ENCODE results near the gene SLC35B2. TPM values are rescaled to one million over a fixed set of nuclear protein-coding genes. Genes with fewer than 3 reads are reported as not detected.

SLC35B2 gene
- total RNA-seq, 1 experiment from 2014 or later, result 44.6 TPM

- H3K4me1 ChIP-seq, result peaks cover 18% of the 10 kb centered on the region
- H3K9me3 Mint-ChIP-seq (ENCODE audit: unreplicated experiment), result no peaks in the 10 kb centered on the region
- TF ChIP-seq CTCF (IDR thresholded peaks at IDR 0.05; ENCODE audit: insufficient read depth in 1 of 2, low read depth in 1 of 2, low read length in 1 of 2, severe bottlenecking in 1 of 2, unreplicated experiment in 1 of 2), result peak; percentile 59 to 75
- peaks cover 100% of the 10 kb centered on the region for H3K36me3 Mint-ChIP-seq (ENCODE audit: insufficient read depth, unreplicated experiment)
- H3K27ac Mint-ChIP-seq (ENCODE audit: unreplicated experiment), result no peak overlapping the region
- no peaks in the 10 kb centered on the region for H3K27me3 ChIP-seq (replicated peaks; ENCODE audit: control insufficient read depth, insufficient read depth, low read length)
- POLR2A ChIA-PET, result interaction anchor here (0.5 kb wide), 1 partner anchor 30 kb away, joined by 5 read pairs; no protein-coding TSS in a partner anchor
- TSS peak; percentile 3 for BruUV-seq (replicated peaks)
- no peak overlapping the region for H3K4me3 Mint-ChIP-seq (ENCODE audit: unreplicated experiment)
- peaks cover 35% of the 10 kb centered on the region for H3K4me1 Mint-ChIP-seq (ENCODE audit: low read depth, unreplicated experiment)
- no peak overlapping the region for H3K4me3 ChIP-seq (ENCODE audit: low read depth, low read length)
- H3K36me3 ChIP-seq (ENCODE audit: control insufficient read depth, insufficient read depth, low read length), result peaks cover 14% of the 10 kb centered on the region
- H3K27me3 Mint-ChIP-seq (ENCODE audit: insufficient read depth, unreplicated experiment), result no peaks in the 10 kb centered on the region
- CTCF ChIA-PET, result interaction anchor here (1.5 to 1.9 kb wide), 2 partner anchors 29 to 81 kb away, joined by 3 to 6 read pairs; partner anchors contain the start of gene SLC29A1
- no peaks in the 10 kb centered on the region for H3K9me3 ChIP-seq
- DNase-seq, result peak; percentile 80 to 84
- intact Hi-C loops (cut with micrococcal nuclease; ENCODE audit: unreplicated experiment), result no loop called here
These were observed 3.8 kb downstream of the SLC35B2 start for GRCh38 chr6:44253307-44254101.

DNA sequence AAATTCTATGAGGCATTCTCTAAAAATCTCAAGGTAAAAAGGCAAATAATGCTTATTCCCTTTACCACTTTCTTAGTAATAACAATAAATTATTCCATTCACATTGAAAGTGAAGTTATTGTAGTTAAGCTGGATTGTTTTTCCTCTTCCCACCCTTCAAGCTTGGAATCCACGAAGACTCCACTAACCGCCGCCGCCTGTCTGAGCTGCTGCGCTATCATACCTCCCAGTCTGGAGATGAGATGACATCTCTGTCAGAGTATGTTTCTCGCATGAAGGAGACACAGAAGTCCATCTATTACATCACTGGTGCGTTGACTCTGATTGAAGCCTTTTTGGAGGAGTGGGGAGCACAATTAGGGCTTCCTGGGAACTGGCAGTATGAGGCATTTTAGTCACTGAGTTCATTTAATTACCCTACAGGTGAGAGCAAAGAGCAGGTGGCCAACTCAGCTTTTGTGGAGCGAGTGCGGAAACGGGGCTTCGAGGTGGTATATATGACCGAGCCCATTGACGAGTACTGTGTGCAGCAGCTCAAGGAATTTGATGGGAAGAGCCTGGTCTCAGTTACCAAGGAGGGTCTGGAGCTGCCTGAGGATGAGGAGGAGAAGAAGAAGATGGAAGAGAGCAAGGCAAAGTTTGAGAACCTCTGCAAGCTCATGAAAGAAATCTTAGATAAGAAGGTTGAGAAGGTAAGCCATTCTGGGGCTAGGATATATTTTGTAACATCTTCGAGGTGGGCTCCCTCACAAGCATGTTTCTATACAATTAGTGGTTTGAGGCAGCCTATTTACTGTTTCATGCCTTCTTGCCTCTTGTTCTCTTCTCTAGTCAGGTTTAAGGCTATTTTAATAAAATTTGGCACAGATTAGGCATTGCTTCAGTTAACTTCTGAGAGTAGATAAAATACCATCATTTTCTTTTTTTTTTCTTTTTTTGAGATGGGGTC lies 5.5 kb downstream of the SLC35B2 start:
- Histone ChIP-seq H3K9me3 (no peaks in the 10 kb centered on the region), H3K27me3 (replicated peaks; ENCODE audit: control insufficient read depth, insufficient read depth, low read length) (no peaks in the 10 kb centered on the region), H3K36me3 (ENCODE audit: control insufficient read depth, insufficient read depth, low read length) (peaks cover 14% of the 10 kb centered on the region), H3K4me3 (ENCODE audit: low read depth, low read length) (no peak overlapping the region), H3K4me1 (peaks cover 14% of the 10 kb centered on the region)
- DNase-seq, result no peak
- TF ChIP-seq CTCF (IDR thresholded peaks at IDR 0.05; ENCODE audit: insufficient read depth in 1 of 2, low read depth in 1 of 2, low read length in 1 of 2, severe bottlenecking in 1 of 2, unreplicated experiment in 1 of 2), result no peak
- Mint-ChIP-seq H3K4me3 (ENCODE audit: unreplicated experiment) (no peak overlapping the region), H3K36me3 (ENCODE audit: insufficient read depth, unreplicated experiment) (peaks cover 100% of the 10 kb centered on the region), H3K27me3 (ENCODE audit: insufficient read depth, unreplicated experiment) (no peaks in the 10 kb centered on the region), H3K27ac (ENCODE audit: unreplicated experiment) (peak overlapping the region; percentile 11), H3K9me3 (ENCODE audit: unreplicated experiment) (no peaks in the 10 kb centered on the region), H3K4me1 (ENCODE audit: low read depth, unreplicated experiment) (peaks cover 27% of the 10 kb centered on the region)
- no TSS peak for BruUV-seq (replicated peaks)
- ChIA-PET CTCF (no interaction called here), POLR2A (no interaction called here)
- intact Hi-C loops (cut with micrococcal nuclease; ENCODE audit: unreplicated experiment), result no loop called here

DNA sequence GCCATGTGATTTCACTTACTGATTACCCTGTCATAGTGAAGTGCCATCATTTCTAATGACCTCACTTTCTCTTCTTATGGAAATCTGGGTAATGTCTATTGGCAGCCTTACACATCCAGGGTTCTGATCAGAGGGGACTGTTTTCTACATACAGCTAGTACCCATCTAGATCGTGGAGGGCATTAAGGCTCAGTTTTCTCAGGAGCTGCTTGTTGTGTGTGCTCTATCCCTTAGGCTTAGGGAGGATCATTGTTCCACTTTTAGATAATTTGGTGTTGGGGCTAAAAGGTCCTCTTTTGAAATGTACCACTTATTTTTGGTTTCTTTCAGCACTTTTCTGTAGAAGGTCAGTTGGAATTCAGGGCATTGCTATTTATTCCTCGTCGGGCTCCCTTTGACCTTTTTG lies 6.6 kb downstream of the SLC35B2 start:
- no peak for DNase-seq
- peaks cover 14% of the 10 kb centered on the region for H3K36me3 ChIP-seq (ENCODE audit: control insufficient read depth, insufficient read depth, low read length)
- H3K36me3 Mint-ChIP-seq (ENCODE audit: insufficient read depth, unreplicated experiment), result peaks cover 100% of the 10 kb centered on the region
- ChIA-PET CTCF (no interaction called here), POLR2A (no interaction called here)
- H3K4me3 Mint-ChIP-seq (ENCODE audit: unreplicated experiment), result no peak overlapping the region
- H3K4me1 Mint-ChIP-seq (ENCODE audit: low read depth, unreplicated experiment), result peaks cover 15% of the 10 kb centered on the region
- H3K9me3 ChIP-seq, result no peaks in the 10 kb centered on the region
- H3K27ac Mint-ChIP-seq (ENCODE audit: unreplicated experiment), result peak overlapping the region; percentile 2
- no peaks in the 10 kb centered on the region for H3K9me3 Mint-ChIP-seq (ENCODE audit: unreplicated experiment)
- H3K4me1 ChIP-seq, result peaks cover 14% of the 10 kb centered on the region
- H3K27me3 Mint-ChIP-seq (ENCODE audit: insufficient read depth, unreplicated experiment), result no peaks in the 10 kb centered on the region
- H3K4me3 ChIP-seq (ENCODE audit: low read depth, low read length), result no peak overlapping the region
- intact Hi-C loops (cut with micrococcal nuclease; ENCODE audit: unreplicated experiment), result no loop called here
- TF ChIP-seq CTCF (IDR thresholded peaks at IDR 0.05; ENCODE audit: insufficient read depth in 1 of 2, low read depth in 1 of 2, low read length in 1 of 2, severe bottlenecking in 1 of 2, unreplicated experiment in 1 of 2), result no peak
- BruUV-seq (replicated peaks), result no TSS peak
- H3K27me3 ChIP-seq (replicated peaks; ENCODE audit: control insufficient read depth, insufficient read depth, low read length), result no peaks in the 10 kb centered on the region
